HAP-1 (cell line): ENCODE measurements around the gene RXRA.

Experiments
- DNase-seq, 2 experiments: peaks; one replicate each; pipeline ENCODE4 v3.0.0-alpha.2; 2016 to 2020; ENCODE audit warnings: low spot score in 2 of 2
- H3K27me3 ChIP-seq: fragments of 250-450 bp; sonication (Bioruptor Pico); 2 replicates; pipeline ENCODE4 v1.5.1; 2020; ENCODE audit warnings: low read depth, mild to moderate bottlenecking, moderate library complexity
- H3K36me3 ChIP-seq: fragments of 250-450 bp; sonication (Bioruptor Pico); replicated peaks from 2 replicates; pipeline ENCODE4 v1.5.1; 2020; ENCODE audit warnings: mild to moderate bottlenecking
- H3K4me1 ChIP-seq: fragments of 250-450 bp; sonication (Bioruptor Pico); 2 replicates; pipeline ENCODE4 v1.5.1; 2020; ENCODE audit warnings: mild to moderate bottlenecking
- H3K4me3 ChIP-seq: fragments of 250-450 bp; sonication (Bioruptor Pico); 2 replicates; pipeline ENCODE4 v1.5.1; 2020; ENCODE audit warnings: mild to moderate bottlenecking, moderate library complexity
- H3K9me3 ChIP-seq: fragments of 250-450 bp; sonication (Bioruptor Pico); 2 replicates; pipeline ENCODE4 v1.5.1; 2020; ENCODE audit warnings: mild to moderate bottlenecking, moderate library complexity
- in situ Hi-C: fragments of 300-500 bp; cut with MboI; formaldehyde crosslinking; loops from 3 replicates; pipeline ENCODE4 v1.14.3; 2020; ENCODE audit warnings: low sequenced_read_pairs, inconsistent platforms, mixed read lengths

The RXRA gene

DNA sequence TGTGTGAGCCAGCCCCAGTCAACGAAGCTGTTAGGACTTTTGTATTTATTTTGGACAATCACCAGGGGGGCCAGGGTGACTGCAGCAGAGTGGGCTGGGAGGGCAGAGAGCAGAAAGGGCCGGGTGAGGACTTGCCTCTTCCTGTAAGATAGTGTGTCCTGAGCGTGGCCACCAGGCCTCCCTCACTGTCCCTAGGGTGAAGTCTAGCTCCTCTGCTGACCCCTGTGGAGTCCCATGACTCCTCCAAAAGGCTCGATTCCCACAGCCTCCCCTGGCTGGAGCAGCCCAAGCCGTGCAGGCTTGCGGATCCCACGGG is 147.8 kb downstream of the RXRA start:
- no peak overlapping the region for H3K4me3 ChIP-seq
- DNase-seq = no peak
- in situ Hi-C loops = no loop called here

DNA sequence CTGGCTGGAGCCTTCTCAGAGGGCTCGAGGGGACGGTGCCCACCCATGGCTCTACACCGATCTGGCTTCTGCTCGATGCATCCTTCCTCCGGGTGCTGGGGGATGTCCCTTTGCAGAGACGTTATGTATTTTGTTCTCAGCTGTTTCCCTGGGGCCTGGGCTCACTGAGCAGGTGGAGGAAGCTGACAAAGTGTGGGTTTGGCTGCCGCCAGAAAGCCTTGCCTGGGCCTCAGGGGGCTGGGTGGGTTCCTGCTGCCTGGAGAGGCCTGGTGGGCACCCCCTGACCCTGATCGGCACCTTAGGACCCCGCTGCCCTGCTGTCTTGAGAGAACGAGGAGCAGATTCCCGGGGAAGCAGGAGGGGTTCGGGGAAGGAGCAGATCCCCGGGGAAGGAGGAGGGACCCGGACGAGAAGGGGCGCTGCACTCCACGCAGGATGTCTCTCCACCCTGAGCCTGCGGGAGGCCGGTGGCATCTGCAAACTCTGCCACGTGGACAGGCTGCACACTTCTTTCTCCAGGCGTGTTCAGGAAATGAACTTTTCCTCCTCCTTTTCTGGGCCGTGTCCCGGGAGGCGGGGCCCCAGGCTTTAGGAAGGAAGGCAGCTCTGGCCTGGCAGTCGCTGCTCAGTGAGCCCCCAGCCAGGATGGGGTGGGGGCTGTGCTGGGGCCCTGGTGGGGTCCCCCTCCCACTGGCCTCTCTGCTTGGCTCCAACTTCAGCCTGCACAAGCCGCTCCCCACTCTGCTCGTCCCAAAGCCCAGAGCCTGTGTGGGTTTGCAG is 148.9 kb downstream of the RXRA start:
- H3K4me3 ChIP-seq = no peak overlapping the region
- DNase-seq = no peak
- H3K9me3 ChIP-seq = no peaks in the 10 kb centered on the region
- no peaks in the 10 kb centered on the region for H3K36me3 ChIP-seq
- in situ Hi-C loops = no loop called here
- H3K27me3 ChIP-seq = no peaks in the 10 kb centered on the region
- H3K4me1 ChIP-seq = no peaks in the 10 kb centered on the region

More for the DNA sequence above, 147.8 kb downstream of the RXRA start:
- no peaks in the 10 kb centered on the region for H3K36me3 ChIP-seq
- H3K4me1 ChIP-seq = no peaks in the 10 kb centered on the region
- no peaks in the 10 kb centered on the region for H3K27me3 ChIP-seq
- no peaks in the 10 kb centered on the region for H3K9me3 ChIP-seq

DNA sequence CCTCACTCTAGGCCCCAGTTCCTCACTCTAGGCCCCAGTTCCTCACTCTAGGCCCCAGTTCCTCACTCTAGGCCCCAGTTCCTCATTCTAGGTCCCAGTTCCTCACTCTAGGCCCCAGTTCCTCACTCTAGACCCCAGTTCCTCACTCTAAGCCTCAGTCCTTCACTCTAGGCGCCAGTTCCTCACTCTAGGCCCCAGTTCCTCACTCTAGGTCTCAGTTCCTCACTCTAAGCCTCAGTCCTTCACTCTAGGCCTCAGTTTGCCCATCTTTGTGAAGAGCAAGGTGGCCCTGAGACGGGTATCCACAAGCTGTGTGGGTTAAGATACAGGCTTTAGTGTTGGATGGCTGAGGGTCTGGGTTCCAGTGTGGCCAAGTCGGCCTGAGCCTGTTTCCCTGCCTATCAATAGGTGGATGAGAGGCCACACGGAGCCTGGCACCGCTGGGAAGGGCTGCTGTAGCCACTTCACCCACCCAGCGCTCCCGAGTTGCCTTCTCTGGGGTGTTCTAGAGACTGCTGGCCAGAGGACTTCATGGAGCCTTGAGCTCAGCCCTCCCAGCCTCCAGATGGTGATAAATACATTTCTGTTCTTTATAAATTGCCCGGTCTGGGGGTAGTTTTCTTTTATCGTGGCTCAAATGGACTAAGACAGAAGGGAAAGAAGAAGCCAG is 150.2 kb downstream of the RXRA start:
- no peak overlapping the region for H3K4me3 ChIP-seq
- no peaks in the 10 kb centered on the region for H3K9me3 ChIP-seq
- in situ Hi-C loops = no loop called here
- no peak for DNase-seq
- H3K36me3 ChIP-seq = no peaks in the 10 kb centered on the region
- no peaks in the 10 kb centered on the region for H3K4me1 ChIP-seq
- no peaks in the 10 kb centered on the region for H3K27me3 ChIP-seq

DNA sequence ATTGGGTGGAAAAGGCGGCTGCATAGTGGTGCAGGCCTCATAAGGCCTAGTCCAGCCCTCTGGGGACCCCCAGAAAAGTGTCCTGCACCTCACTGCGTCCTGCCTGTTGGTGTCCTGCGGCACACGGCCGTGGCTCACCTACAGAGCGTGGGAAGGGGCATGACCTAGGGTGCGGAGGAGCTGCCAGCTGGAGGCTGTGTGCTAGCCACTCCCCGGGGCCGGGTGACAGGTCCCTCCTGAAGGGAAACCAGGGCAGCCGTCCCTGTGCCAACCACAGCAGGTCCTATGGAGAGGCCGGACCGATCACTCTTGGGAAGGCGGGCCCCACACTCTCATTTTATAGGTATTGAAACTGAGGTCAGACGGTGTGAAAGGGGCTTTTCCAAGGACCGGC is 150.7 kb downstream of the RXRA start:
- H3K4me1 ChIP-seq = no peaks in the 10 kb centered on the region
- in situ Hi-C loops = no loop called here
- H3K9me3 ChIP-seq = no peaks in the 10 kb centered on the region
- H3K36me3 ChIP-seq = no peaks in the 10 kb centered on the region
- H3K27me3 ChIP-seq = no peaks in the 10 kb centered on the region
- no peak for DNase-seq
- H3K4me3 ChIP-seq = no peak overlapping the region

DNA sequence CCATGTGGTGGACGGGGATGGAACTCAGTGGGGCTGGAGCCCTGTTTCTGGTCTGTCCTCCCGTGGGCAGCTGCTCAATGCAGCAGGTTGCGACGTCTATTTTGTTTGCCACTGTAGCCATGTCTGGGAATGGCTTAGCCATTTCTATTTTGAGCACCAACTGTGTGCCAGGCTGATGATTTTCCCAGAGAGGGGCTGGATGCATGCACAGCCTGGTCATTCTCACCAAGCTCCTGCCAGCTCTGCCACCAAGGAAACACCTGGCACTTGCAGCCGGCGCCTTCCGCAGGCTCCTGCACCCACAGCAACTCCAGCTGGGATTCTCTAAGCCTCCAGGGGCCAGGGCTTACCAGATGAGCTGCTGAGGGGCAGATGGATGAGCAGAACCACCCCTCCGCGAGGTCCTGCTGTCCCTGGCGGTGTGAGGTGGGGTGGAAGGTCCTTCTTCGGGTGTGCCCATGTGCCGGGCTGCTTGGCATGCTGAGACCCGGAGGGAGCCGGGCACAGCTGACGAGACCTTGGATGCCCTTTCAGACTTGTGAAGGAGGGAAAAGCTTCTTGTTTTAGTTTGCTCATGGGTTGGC is 151.2 kb downstream of the RXRA start:
- H3K4me3 ChIP-seq = no peak overlapping the region
- no peak for DNase-seq
- H3K9me3 ChIP-seq = no peaks in the 10 kb centered on the region
- in situ Hi-C loops = no loop called here
- H3K36me3 ChIP-seq = no peaks in the 10 kb centered on the region
- no peaks in the 10 kb centered on the region for H3K4me1 ChIP-seq
- no peaks in the 10 kb centered on the region for H3K27me3 ChIP-seq

DNA sequence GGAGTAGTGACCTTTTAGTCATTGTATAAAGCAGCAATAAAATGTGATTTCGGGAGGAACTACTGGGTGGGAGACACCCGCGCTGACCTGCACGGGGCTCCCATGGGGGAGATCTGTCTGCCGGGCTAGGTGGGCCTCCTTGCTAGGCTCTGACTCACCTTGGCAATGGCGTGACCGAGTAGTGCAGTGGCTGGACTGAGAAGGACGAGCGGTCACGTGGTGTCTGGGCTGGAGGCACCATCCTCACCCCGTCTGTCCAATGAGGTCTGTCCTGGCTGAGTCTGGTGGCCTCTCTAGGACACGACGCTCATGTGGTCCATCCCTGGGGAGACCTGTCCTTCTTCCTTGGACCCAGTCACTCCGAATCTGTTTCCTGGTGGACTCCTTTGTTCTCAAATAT is 151.7 kb downstream of the RXRA start:
- no peaks in the 10 kb centered on the region for H3K9me3 ChIP-seq
- no peaks in the 10 kb centered on the region for H3K4me1 ChIP-seq
- no peaks in the 10 kb centered on the region for H3K27me3 ChIP-seq
- in situ Hi-C loops = no loop called here
- H3K4me3 ChIP-seq = no peak overlapping the region
- DNase-seq = no peak
- H3K36me3 ChIP-seq = no peaks in the 10 kb centered on the region

DNA sequence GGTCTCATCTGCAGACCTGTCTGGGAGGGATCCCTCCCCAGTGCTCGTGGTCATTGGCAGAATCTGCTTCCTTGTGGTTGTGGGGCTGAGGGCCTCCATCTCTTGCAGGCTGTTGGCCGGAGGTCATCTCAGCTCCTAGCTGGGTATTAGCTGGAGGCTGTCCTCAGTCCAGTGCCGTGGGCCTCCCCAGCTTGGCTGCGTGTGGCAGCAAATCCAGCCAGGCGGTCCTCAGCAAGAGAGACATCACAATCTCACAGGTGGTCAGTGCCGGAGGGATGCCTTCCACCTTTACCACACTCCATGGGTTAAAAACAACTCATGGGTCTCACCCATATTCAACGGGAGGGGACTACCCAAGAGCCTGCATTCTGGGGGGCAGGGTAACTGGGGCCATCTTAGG is 155.5 kb downstream of the RXRA start:
- Histone ChIP-seq H3K36me3 (no peaks in the 10 kb centered on the region), H3K9me3 (no peaks in the 10 kb centered on the region), H3K27me3 (no peaks in the 10 kb centered on the region), H3K4me3 (no peak overlapping the region), H3K4me1 (no peaks in the 10 kb centered on the region)
- in situ Hi-C loops = no loop called here
- DNase-seq = no peak

DNA sequence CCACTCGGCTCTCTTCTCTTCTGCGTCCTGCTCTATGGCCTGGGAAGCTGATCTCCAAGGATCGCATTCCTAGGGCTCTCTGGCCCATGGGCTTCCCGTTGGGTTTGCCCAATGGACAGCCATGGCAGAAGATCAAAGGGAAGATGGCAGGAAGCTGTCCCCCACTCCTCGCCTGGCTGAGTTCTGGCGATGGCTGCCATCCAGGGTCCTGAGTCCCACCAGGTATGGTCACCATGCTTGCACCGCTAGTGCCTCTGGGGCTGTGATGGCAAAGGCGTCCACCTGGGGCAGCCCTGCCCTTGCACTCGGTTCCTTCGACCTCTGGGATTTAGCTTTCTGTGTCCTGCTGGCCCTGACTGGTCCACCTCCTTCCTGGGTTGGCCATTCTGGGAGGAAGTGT is 156.0 kb downstream of the RXRA start:
- DNase-seq = no peak
- no peaks in the 10 kb centered on the region for H3K27me3 ChIP-seq
- in situ Hi-C loops = no loop called here
- no peaks in the 10 kb centered on the region for H3K9me3 ChIP-seq
- no peak overlapping the region for H3K4me3 ChIP-seq
- no peaks in the 10 kb centered on the region for H3K36me3 ChIP-seq
- no peaks in the 10 kb centered on the region for H3K4me1 ChIP-seq

DNA sequence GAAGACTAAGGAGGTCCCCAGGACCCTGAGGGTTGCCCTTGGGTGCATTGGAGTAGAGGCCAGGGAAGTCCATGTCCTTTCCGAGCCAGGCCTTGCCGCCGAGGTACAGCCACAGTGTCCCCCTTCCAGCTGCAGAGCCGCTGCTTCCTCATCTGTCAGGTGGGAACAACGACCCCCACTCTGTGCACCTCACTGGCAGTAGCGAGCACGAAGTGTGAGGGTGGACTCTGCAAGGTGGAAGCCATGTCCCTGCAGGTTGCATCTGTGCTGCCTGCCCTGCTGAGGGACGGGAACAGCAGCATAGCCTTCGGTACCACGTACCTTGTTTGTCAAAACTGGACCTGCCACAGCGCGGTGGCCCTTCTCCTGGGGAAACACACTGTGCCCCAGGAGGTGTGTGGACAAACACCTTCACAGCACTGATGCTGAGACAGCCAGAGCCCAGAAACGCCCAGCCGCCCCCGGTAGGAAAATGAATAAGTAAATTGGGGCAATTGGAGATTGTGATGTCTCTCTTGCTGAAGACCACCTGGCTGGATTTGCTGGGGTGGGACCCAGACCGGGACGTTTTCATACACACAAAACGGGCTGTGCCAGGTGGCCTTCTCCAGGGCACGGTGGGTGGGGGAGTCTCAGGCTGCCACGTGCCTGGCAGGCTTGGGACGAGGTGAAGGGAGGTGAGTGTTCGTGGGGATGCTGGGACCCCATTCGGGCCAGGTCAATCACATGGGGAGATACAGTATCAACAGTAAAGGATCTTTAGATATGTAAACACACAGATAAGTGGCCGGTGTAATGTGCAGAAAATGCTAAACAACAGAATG is 157.3 kb downstream of the RXRA start:
- H3K4me3 ChIP-seq = no peak overlapping the region
- no peaks in the 10 kb centered on the region for H3K9me3 ChIP-seq
- DNase-seq = no peak
- in situ Hi-C loops = no loop called here
- no peaks in the 10 kb centered on the region for H3K36me3 ChIP-seq
- H3K4me1 ChIP-seq = no peaks in the 10 kb centered on the region
- no peaks in the 10 kb centered on the region for H3K27me3 ChIP-seq

DNA sequence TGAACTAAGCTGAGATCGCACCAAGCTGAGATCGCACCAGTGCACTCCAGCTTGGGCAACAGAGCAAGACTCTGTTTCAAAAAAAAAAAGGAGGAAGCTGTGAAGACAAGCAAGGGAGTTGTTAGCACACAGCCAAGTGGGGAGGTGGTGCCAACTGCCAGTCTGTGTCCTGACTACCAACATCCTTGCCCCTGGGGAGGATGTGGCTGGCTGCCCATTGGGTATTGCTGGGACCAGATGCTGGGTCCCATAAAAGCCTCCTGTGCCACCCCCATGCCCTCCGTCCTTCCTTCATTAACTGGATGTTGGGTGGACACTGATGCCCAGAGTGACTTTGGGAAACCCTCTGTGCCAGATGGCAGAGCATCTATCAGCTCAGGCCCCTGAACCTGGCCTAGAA is 158.2 kb downstream of the RXRA start:
- Histone ChIP-seq H3K9me3 (no peaks in the 10 kb centered on the region), H3K4me3 (no peak overlapping the region), H3K36me3 (no peaks in the 10 kb centered on the region), H3K4me1 (no peaks in the 10 kb centered on the region), H3K27me3 (no peaks in the 10 kb centered on the region)
- no peak for DNase-seq
- in situ Hi-C loops = no loop called here

DNA sequence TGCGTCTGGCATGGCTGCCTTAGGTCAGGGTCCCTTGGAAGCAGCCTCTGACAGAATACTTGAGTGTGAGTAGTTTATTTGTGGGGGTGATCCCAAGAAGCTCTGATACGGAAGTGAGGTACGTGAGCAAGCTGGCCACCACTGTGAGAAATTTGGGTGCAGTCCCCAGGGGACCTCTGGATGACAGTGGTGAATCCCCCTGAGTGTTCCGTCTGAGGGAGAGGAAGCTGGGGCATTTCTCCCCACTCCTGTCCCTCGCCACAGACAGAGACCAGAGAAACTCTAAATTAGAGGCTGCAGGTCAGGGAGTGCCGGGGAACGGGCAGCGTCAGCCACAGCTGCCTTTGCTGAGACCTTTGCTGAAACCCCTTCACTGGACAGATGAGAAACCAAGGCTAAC is 159.4 kb downstream of the RXRA start:
- no peak for DNase-seq
- H3K36me3 ChIP-seq = no peaks in the 10 kb centered on the region
- H3K4me1 ChIP-seq = no peaks in the 10 kb centered on the region
- H3K9me3 ChIP-seq = no peaks in the 10 kb centered on the region
- no peaks in the 10 kb centered on the region for H3K27me3 ChIP-seq
- in situ Hi-C loops = no loop called here
- H3K4me3 ChIP-seq = no peak overlapping the region

DNA sequence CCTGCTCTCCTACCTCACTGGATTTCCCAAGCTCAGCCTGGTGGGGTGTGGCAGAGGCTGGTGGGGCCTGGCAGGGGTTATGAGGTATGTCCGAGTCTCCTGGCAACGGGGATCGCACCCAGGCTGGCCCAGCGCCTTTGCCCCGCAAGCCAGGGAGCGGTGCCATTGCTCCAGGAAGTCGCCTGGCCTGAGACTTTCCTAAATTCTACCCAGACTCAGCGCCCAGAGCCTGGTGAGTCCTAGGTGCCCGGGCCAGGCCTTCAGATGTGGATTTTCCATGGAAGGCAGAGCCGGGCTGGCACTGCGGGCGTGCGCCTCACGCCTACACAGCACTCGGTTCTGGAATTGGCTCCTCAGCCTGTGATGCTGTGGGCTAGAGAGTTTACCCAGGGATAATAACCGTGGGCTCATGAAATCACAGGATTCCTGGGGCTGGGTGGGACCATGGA is 159.9 kb downstream of the RXRA start:
- Histone ChIP-seq H3K36me3 (no peaks in the 10 kb centered on the region), H3K4me3 (no peak overlapping the region), H3K4me1 (no peaks in the 10 kb centered on the region), H3K9me3 (no peaks in the 10 kb centered on the region), H3K27me3 (no peaks in the 10 kb centered on the region)
- DNase-seq = no peak
- in situ Hi-C loops = no loop called here

DNA sequence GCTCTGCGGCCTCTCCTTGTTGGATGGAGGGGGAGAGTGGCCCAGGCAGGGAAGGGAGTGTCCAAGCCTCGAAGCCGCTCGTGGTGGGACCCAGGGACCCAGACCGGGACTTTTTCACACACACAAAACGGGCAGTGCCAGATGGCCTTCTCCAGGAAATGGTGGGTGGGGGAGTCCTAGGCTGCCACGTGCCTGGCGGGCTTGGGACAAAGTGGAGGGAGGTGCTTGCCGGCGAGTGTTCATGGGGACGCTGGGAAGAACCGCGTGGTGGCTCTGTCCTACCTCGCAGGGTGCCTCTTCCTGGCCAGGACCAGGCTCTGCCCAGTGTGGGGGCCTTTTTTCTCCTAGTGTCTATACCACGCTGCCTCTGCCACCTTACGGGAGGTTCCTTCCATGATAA is 160.3 kb downstream of the RXRA start:
- in situ Hi-C loops = no loop called here
- Histone ChIP-seq H3K9me3 (no peaks in the 10 kb centered on the region), H3K27me3 (no peaks in the 10 kb centered on the region), H3K36me3 (no peaks in the 10 kb centered on the region), H3K4me1 (no peaks in the 10 kb centered on the region), H3K4me3 (no peak overlapping the region)
- DNase-seq = peak in 1 of 2 experiments; percentile 1
